Adrenal gland (tissue), 19 donors: ENCODE results near the gene GJA5. TPM values are rescaled to one million over a fixed set of nuclear protein-coding genes. Genes with fewer than 3 reads are reported as not detected.
A peak's percentile ranks its signal among the peaks of the same experiment; 100 is the strongest.

Source experiments
- DNase-seq, 7 donors: peaks; one replicate each; pipeline ENCODE4 v3.0.0-alpha.2; 2019 to 2020
- H3K27ac ChIP-seq, 5 donors: fragments of 200-600 bp; sonication (generic) in 4 of 5; 1 replicate in 3 of 5; 2 replicates in 2 of 5; pipeline versions ENCODE4 v1.5.1 to v1.8.0; 2016 to 2020; ENCODE audit warnings: mild to moderate bottlenecking in 1 of 5
- H3K27me3 ChIP-seq: fragments of 200-600 bp; 2 replicates; pipeline ENCODE4 v1.8.0; 2021
- H3K36me3 ChIP-seq, 2 donors: fragments of 200-600 bp; replicated peaks in 1 of 2; 1 replicate in 1 of 2; 2 replicates in 1 of 2; pipeline versions ENCODE4 v1.5.1 to v1.8.0; 2018 to 2022
- H3K4me1 ChIP-seq, 2 donors: fragments of 200-600 bp; replicated peaks in 1 of 2; 1 replicate in 1 of 2; 2 replicates in 1 of 2; pipeline versions ENCODE4 v1.5.1 to v1.8.0; 2018 to 2021
- H3K4me3 ChIP-seq, 4 donors: fragments of 200-600 bp; sonication (generic) in 3 of 4; one replicate each; pipeline ENCODE4 v1.5.1; 2016 to 2018
- H3K9me3 ChIP-seq, 3 donors: fragments of 200-600 bp; sonication (generic) in 1 of 3; replicated peaks in 1 of 3; 1 replicate in 2 of 3; 2 replicates in 1 of 3; pipeline versions ENCODE4 v1.5.1 to v1.8.0; 2016 to 2021
- POLR2A ChIP-seq, 2 donors: fragments of 450-650 bp; IDR thresholded peaks; one replicate each; pipeline ENCODE4 v1.6.1; 2017; ENCODE audit warnings: antibody characterized with exemption in 2 of 2, mild to moderate bottlenecking in 2 of 2, moderate library complexity in 1 of 2
- WGBS, 4 donors: extraction: QIAGEN DNeasy Blood & Tissue Kit in 2 of 4; methylation state at CpG; one replicate each; pipeline versions ENCODE4 v1.1.5 to v1.1.7; 2013 to 2017; 5-methylcytosine and 5-hydroxymethylcytosine counted together
- intact Hi-C, 2 donors: fragments of 100-400 bp; cut with DNase I; formaldehyde crosslinking; loops; one replicate each; pipeline versions ENCODE4 v1.14.1 to v1.15.0; 2022 to 2023
- long read RNA-seq, 10 donors: library from polyadenylated mRNA in 3 of 10; unstranded in 2 of 10; stranded (forward) in 1 of 10; transcript quantifications; one replicate each; pipeline ENCODE4 v2.0.0 and lab custom pipeline, GENCODE V29; 2021 to 2026
- polyA plus RNA-seq, 3 donors: library from polyadenylated mRNA; stranded (reverse); fragments of 200-250 nt in 2 of 3; fragments of 350-450 nt in 1 of 3; fragmentation: Illumina TruSeq in 1 of 3; extraction: RNeasy Lipid Tissue Mini Kit (QIAGEN cat#74804) in 1 of 3; gene quantifications; one replicate each; pipeline ENCODE4 v1.2.3, GENCODE V29; 2013 to 2014
- total RNA-seq, 9 donors: library from RNA; depleted of rRNA in 4 of 9; stranded (reverse); fragments of >200 nt in 4 of 9; fragments of 120-200 nt in 1 of 9; fragmentation: NEBNext Ultra II Directional in 1 of 9; extraction: Animal tissue kit (Norgen Biotek cat#: 25700) in 1 of 9; gene quantifications; one replicate each; pipeline versions ENCODE4 v1.1.0 to v1.2.4, GENCODE V29; 2013 to 2023
- TF ChIP-seq, protein P1 (sequence below), 6 experiments: fragments of 450-650 bp in 4 of 6; fragments of 200-600 bp in 2 of 6; sonication (generic) in 1 of 6; IDR thresholded peaks; 1 replicate in 5 of 6; 2 replicates in 1 of 6; pipeline versions ENCODE4 v1.5.1 to v1.8.0; 2016 to 2021; ENCODE audit warnings: antibody characterized with exemption in 6 of 6, mild to moderate bottlenecking in 2 of 6, moderate library complexity in 1 of 6
- donor health status: healthy with polysubstance abuse.
- donor health status: Bipolar disorder and iron deficiency.
- donor health status: DM: yes; HTN: yes; CAD: no.
- donor health status: DM: no; HTN: no; CAD: no.
- donor health status: DM: no; HTN: no; CAD: no.
- donor health status: DM: yes; HTN: yes; CAD: no.

The GJA5 gene
- total RNA-seq (1 to 10 TPM; 1.9 to 5.6 (median 3.4) TPM), polyA plus RNA-seq (10 to 100 TPM in 1 of 3 donors, 1 to 10 TPM in 2; 1.5 to 11.6 (median 1.8) TPM)
- long read RNA-seq, donor 1, partial matches to known transcripts: 0 of 1 reads
- long read RNA-seq, donor 1, other reads (novel, unspliced or antisense): 0 of 1 reads
- long read RNA-seq, donor 2: 0 reads
- long read RNA-seq, donor 3, partial matches to known transcripts: 0 of 1 reads
- long read RNA-seq, donor 3, other reads (novel, unspliced or antisense): 0 of 1 reads
- long read RNA-seq, donor 4, partial matches to known transcripts: 0 of 1 reads
- long read RNA-seq, donor 4, other reads (novel, unspliced or antisense): 0 of 1 reads
- long read RNA-seq, donor 5, partial matches to known transcripts: 0 of 4 reads
- long read RNA-seq, donor 5, other reads (novel, unspliced or antisense): 0 of 4 reads
- long read RNA-seq, donor 6, partial matches to known transcripts: 0 of 1 reads
- long read RNA-seq, donor 6, other reads (novel, unspliced or antisense): 0 of 1 reads
- long read RNA-seq, donor 7, partial matches to known transcripts: 0 of 1 reads
- long read RNA-seq, donor 7, other reads (novel, unspliced or antisense): 0 of 1 reads
- long read RNA-seq, donor 8, partial matches to known transcripts: 0 of 3 reads
- long read RNA-seq, donor 8, other reads (novel, unspliced or antisense): 0 of 3 reads
- long read RNA-seq, donor 9: 0 reads
- long read RNA-seq, donor 10: 0 reads

DNA sequence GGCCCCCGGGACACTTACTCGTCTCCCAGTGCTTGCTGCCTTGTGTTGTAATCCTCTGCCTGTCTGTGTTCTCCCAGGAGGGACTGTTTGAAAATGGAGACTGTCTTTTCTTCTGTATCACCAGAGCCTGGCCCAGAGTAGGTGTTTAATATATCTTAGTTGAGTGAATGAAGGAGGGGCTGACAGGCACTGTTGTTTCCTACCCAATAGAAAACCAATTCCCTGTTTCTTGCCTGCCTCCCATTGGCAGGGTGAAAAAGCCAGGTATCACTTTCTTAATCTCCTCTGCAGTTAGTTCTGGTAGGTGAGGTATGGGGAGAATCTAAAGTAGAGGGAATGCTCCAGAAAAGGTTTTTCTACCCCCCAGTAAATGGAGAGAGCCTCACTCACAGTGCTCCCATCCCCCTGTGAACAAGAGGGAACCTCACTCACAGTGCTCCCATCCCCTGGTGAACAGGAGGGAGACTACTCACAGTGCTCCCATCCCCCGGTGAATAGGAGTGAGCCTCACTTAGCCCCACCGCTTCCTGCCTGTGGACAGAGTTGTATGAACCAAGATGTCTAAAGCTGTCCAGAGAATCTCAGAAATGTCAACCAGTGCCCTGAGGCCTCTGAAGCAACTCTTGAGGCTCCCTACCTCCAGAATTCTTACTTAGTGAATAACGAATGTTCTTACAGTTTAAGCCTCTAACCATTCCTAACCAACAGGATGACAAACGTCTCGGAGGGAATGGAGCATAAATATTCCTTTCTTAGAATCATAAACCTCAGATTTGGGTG lies at the start of gene GJA5:
TSS of gene GJA5 (minus strand) at position 122 of the 780 bp plus-strand sequence. CDS start 1,364 bp downstream, outside the sequence.
- Histone ChIP-seq H3K27me3 (no peaks in the 10 kb centered on the region), H3K4me3 (no peak within 1 kb of the TSS), H3K4me1 (no peaks in the 10 kb centered on the region), H3K9me3 (no peaks in the 10 kb centered on the region), H3K36me3 (no peaks in the 10 kb centered on the region), H3K27ac (no peak within 1 kb of the TSS)
- intact Hi-C loops: no loop called here
- no peak for TF ChIP-seq POLR2A (IDR thresholded peaks at IDR 0.05)
- TF ChIP-seq, protein P1, sequence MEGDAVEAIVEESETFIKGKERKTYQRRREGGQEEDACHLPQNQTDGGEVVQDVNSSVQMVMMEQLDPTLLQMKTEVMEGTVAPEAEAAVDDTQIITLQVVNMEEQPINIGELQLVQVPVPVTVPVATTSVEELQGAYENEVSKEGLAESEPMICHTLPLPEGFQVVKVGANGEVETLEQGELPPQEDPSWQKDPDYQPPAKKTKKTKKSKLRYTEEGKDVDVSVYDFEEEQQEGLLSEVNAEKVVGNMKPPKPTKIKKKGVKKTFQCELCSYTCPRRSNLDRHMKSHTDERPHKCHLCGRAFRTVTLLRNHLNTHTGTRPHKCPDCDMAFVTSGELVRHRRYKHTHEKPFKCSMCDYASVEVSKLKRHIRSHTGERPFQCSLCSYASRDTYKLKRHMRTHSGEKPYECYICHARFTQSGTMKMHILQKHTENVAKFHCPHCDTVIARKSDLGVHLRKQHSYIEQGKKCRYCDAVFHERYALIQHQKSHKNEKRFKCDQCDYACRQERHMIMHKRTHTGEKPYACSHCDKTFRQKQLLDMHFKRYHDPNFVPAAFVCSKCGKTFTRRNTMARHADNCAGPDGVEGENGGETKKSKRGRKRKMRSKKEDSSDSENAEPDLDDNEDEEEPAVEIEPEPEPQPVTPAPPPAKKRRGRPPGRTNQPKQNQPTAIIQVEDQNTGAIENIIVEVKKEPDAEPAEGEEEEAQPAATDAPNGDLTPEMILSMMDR (IDR thresholded peaks at IDR 0.05): no peak
- 81 to 87% (median 82%) methylated on average over 7 of the region's 7 CpGs for WGBS, 4 donors
- no peak for DNase-seq

DNA sequence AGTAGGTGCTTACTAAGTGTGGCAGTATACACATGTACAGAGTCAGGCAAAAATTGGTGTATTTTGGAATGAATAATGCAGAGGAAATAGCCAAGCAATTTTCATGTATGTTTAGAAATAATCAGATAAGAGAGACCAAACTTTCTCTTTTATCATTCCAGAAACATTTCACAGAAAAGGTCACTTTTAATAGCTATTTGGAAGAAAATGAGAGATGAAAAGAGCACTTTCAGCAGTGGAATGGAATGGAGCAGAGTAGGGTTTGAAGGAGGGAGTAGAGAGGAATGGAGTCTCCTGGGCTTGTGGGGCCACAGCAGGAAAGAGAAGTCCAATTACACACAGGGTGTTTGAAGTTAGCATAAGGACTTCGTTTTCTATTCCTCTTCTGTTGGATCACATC lies 48.8 kb upstream of the GJA5 start:
- intact Hi-C loops: no loop called here
- H3K9me3 ChIP-seq: no peaks in the 10 kb centered on the region
- no peaks in the 10 kb centered on the region for H3K4me1 ChIP-seq
- no peak for DNase-seq
- no peaks in the 10 kb centered on the region for H3K36me3 ChIP-seq
- TF ChIP-seq, protein P1 (IDR thresholded peaks at IDR 0.05): no peak
- H3K27me3 ChIP-seq: no peaks in the 10 kb centered on the region
- H3K4me3 ChIP-seq: no peak overlapping the region
- no peak overlapping the region for H3K27ac ChIP-seq
- WGBS, 4 donors: 62 to 86% (median 71%) methylated on average over 1 of the region's 1 CpG

DNA sequence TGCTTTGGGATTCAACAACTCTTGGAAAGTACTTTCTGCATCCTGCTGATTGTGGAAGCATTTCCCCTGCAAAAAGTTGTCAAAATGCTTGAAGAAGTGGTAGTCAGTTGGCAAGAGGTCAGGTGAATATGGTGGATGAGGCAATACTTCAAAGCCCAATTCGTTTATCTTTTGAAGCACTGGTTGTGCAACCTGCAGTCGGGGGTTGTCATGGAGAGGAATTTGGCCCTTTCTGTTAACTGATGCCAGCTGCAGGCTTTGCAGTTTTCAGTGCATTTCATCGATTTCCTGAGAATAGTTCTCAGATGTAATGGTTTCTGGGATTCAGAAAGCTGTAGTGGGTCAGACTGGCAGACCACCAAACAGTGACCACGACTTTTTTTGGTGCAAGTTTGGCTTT lies 47.6 kb upstream of the GJA5 start:
- Histone ChIP-seq H3K4me1 (no peaks in the 10 kb centered on the region), H3K27ac (no peak overlapping the region), H3K27me3 (no peaks in the 10 kb centered on the region), H3K9me3 (no peaks in the 10 kb centered on the region), H3K4me3 (no peak overlapping the region), H3K36me3 (no peaks in the 10 kb centered on the region)
- TF ChIP-seq POLR2A (IDR thresholded peaks at IDR 0.05): no peak
- TF ChIP-seq, protein P1 (IDR thresholded peaks at IDR 0.05): no peak
- intact Hi-C loops: no loop called here
- peak; percentile 20 to 86 (median 81) for DNase-seq
- 26 to 32% (median 30%) methylated on average over 4 of the region's 4 CpGs for WGBS, 4 donors

DNA sequence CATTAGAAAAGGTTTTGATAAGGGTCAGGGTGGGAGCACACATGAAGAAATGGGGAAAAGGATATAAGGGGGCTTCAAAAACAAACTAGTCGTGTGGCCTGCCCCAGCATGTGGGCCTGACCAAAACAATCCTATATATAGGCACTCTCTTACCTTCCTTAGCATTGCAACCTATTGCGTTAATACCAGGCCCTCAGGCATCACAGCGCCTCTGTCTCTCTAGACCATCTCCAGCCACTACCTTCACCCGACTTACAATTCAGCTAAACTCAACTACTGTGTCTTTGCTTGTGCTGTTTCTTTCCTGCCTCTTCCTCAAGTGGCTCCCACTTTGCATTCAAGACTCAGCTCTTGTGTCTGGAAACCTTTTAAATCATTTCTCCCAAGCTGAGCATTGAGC lies 47.0 kb upstream of the GJA5 start:
- Histone ChIP-seq H3K27ac (no peak overlapping the region), H3K27me3 (no peaks in the 10 kb centered on the region), H3K4me3 (no peak overlapping the region), H3K36me3 (no peaks in the 10 kb centered on the region), H3K4me1 (no peaks in the 10 kb centered on the region), H3K9me3 (no peaks in the 10 kb centered on the region)
- intact Hi-C loops: no loop called here
- 81 to 97% (median 87%) methylated on average over 4 of the region's 4 CpGs for WGBS, 4 donors
- DNase-seq: no peak
- TF ChIP-seq, protein P1 (IDR thresholded peaks at IDR 0.05): no peak
- TF ChIP-seq POLR2A (IDR thresholded peaks at IDR 0.05): no peak
